A172 (cell line): ENCODE data around the gene CNTN4. TPM values are rescaled to one million over a fixed set of nuclear protein-coding genes. Genes with fewer than 3 reads are reported as not detected.

Experiments used
- DNase-seq: peaks from one replicate; pipeline ENCODE4 v3.0.0-alpha.2; 2015; ENCODE audit warnings: low spot score
- total RNA-seq: library from RNA; depleted of rRNA; stranded (reverse); fragments of >200 nt; shearing (Covaris generic); gene quantifications from 2 replicates; pipeline ENCODE4 v1.2.3, GENCODE V29; 2014

The CNTN4 gene
- total RNA-seq, 1 experiment from 2014 or later = not detected

- no peak for DNase-seq
Measured at GRCh38 chr3:2261747-2262146, 163.1 kb downstream of the CNTN4 start.

GRCh38 chr3:2262204-2262603, 163.5 kb downstream of the CNTN4 start:
- DNase-seq = no peak

GRCh38 chr3:2266606-2267005, 167.9 kb downstream of the CNTN4 start:
- DNase-seq = no peak

GRCh38 chr3:2268779-2269178, 170.1 kb downstream of the CNTN4 start:
- no peak for DNase-seq

GRCh38 chr3:2274526-2274925, 175.9 kb downstream of the CNTN4 start:
- no peak for DNase-seq

- no peak for DNase-seq
Measured at GRCh38 chr3:2283818-2284217, 185.2 kb downstream of the CNTN4 start.

- no peak for DNase-seq
Measured at GRCh38 chr3:2300938-2301337, 202.3 kb downstream of the CNTN4 start.

- no peak for DNase-seq
Measured at GRCh38 chr3:2301361-2301760, 202.7 kb downstream of the CNTN4 start.

- DNase-seq = peak; percentile 3
Measured at GRCh38 chr3:2303566-2303965, 204.9 kb downstream of the CNTN4 start.

- no peak for DNase-seq
Measured at GRCh38 chr3:2311022-2311421, 212.4 kb downstream of the CNTN4 start.

- no peak for DNase-seq
Measured at GRCh38 chr3:2317521-2317920, 218.9 kb downstream of the CNTN4 start.

GRCh38 chr3:2334921-2335320, 236.3 kb downstream of the CNTN4 start:
- DNase-seq = no peak

- no peak for DNase-seq
Measured at GRCh38 chr3:2343031-2343682, 244.5 kb downstream of the CNTN4 start.

GRCh38 chr3:2352134-2352762, 253.6 kb downstream of the CNTN4 start:
- DNase-seq = no peak

- no peak for DNase-seq
Measured at GRCh38 chr3:2354702-2355101, 256.0 kb downstream of the CNTN4 start.

GRCh38 chr3:2356298-2356950, 257.8 kb downstream of the CNTN4 start:
- DNase-seq = no peak

GRCh38 chr3:2360815-2361214, 262.1 kb downstream of the CNTN4 start:
- DNase-seq = no peak

- DNase-seq = no peak
Measured at GRCh38 chr3:2362122-2362521, 263.5 kb downstream of the CNTN4 start.

- DNase-seq = no peak
Measured at GRCh38 chr3:2363854-2364253, 265.2 kb downstream of the CNTN4 start.

GRCh38 chr3:2370317-2370716, 271.7 kb downstream of the CNTN4 start:
- no peak for DNase-seq

GRCh38 chr3:2372306-2372705, 273.6 kb downstream of the CNTN4 start:
- DNase-seq = no peak

- no peak for DNase-seq
Measured at GRCh38 chr3:2375376-2375775, 276.7 kb downstream of the CNTN4 start.

- DNase-seq = no peak
Measured at GRCh38 chr3:2377281-2377680, 278.6 kb downstream of the CNTN4 start.
